Uterus (tissue), 4 donors: ENCODE results near the gene SKA1. TPM values are rescaled to one million over a fixed set of nuclear protein-coding genes. Genes with fewer than 3 reads are reported as not detected.

ENCODE experiments used
- DNase-seq, 2 donors: peaks; one replicate each; pipeline ENCODE4 v3.0.0-alpha.2; 2019 to 2020
- H3K27ac ChIP-seq, 2 donors: fragments of 200-600 bp; sonication (generic); 1 replicate in 1 of 2; 2 replicates in 1 of 2; pipeline ENCODE4 v1.5.1; 2016 to 2018
- H3K27me3 ChIP-seq, 2 donors: fragments of 200-600 bp; sonication (generic); one replicate each; pipeline ENCODE4 v1.5.1; 2018 to 2019; ENCODE audit warnings: control low read depth in 1 of 2
- H3K36me3 ChIP-seq, 2 donors: fragments of 200-600 bp; sonication (generic); one replicate each; pipeline ENCODE4 v1.5.1; 2019; ENCODE audit warnings: control low read depth in 1 of 2
- H3K4me1 ChIP-seq, 2 donors: fragments of 200-600 bp; sonication (generic); one replicate each; pipeline ENCODE4 v1.5.1; 2018 to 2019; ENCODE audit warnings: control low read depth in 1 of 2
- H3K4me3 ChIP-seq, 2 donors: fragments of 200-600 bp; sonication (generic); 1 replicate in 1 of 2; 2 replicates in 1 of 2; pipeline ENCODE4 v1.5.1; 2018 to 2019; ENCODE audit warnings: mild to moderate bottlenecking in 1 of 2
- H3K9me3 ChIP-seq, 2 donors: fragments of 200-600 bp; sonication (generic); one replicate each; pipeline ENCODE4 v1.5.1; 2019; ENCODE audit warnings: control low read depth in 1 of 2
- CTCF ChIP-seq, 4 experiments: fragments of 200-600 bp in 2 of 4; fragments of 450-650 bp in 2 of 4; sonication (generic) in 2 of 4; IDR thresholded peaks; one replicate each; pipeline ENCODE4 v1.5.1; 2016 to 2019; ENCODE audit warnings: antibody characterized with exemption in 4 of 4, mild to moderate bottlenecking in 2 of 4, moderate library complexity in 1 of 4
- POLR2A ChIP-seq, 2 donors: fragments of 450-650 bp; IDR thresholded peaks; one replicate each; pipeline ENCODE4 v1.6.1; 2016; ENCODE audit warnings: antibody characterized with exemption in 2 of 2, mild to moderate bottlenecking in 1 of 2, moderate library complexity in 1 of 2
- intact Hi-C: fragments of 100-400 bp; cut with DNase I; formaldehyde crosslinking; loops from one replicate; pipeline ENCODE4 v1.15.1; 2023; ENCODE audit warnings: low total_unique reads
- total RNA-seq, 4 donors: library from RNA; depleted of rRNA in 3 of 4; stranded (reverse); fragments of >200 nt in 3 of 4; gene quantifications; one replicate each; pipeline versions ENCODE4 v1.1.0 to v1.2.4, GENCODE V29; 2014 to 2023
- donor health status: DM: yes; HTN: yes; CAD: no.

Gene SKA1
- total RNA-seq, 4 donors from 2014 or later, result 0.73 to 5.5 TPM; not detected in 2

- Histone ChIP-seq H3K9me3 (no peaks in the 10 kb centered on the region), H3K4me1 (no peaks in the 10 kb centered on the region), H3K27me3 (no peaks in the 10 kb centered on the region), H3K4me3 (no peak overlapping the region), H3K36me3 (no peaks in the 10 kb centered on the region), H3K27ac (no peak overlapping the region)
- DNase-seq, result no peak
- intact Hi-C loops, result no loop called here
- TF ChIP-seq CTCF (IDR thresholded peaks at IDR 0.05), result no peak
- TF ChIP-seq POLR2A (IDR thresholded peaks at IDR 0.05), result no peak
These were observed 66.7 kb downstream of the SKA1 start for GRCh38 chr18:50441501-50441900.

Other genes starting within 250 kb of the SKA1 start
- 10 to 100 TPM in 1 of 4 donors, 1 to 10 TPM in 1, under 1 TPM in 2; 0.29 to 14.7 (median 1.2) TPM for gene MYO5B, start 179.9 kb upstream of the SKA1 start, total RNA-seq
- gene CFAP53, start 108.6 kb upstream of the SKA1 start, total RNA-seq, result 1 to 10 TPM in 1 of 4 donors, under 1 TPM in 1, not detected in 2; 0.95 to 1.1 TPM
- gene MBD1, start 93.5 kb upstream of the SKA1 start, total RNA-seq, result 10 to 100 TPM; 20.3 to 82.2 (median 52.7) TPM
- 10 to 100 TPM; 54.1 to 85.1 (median 70.4) TPM for gene CXXC1, start 87.4 kb upstream of the SKA1 start, total RNA-seq
- gene MAPK4, start 185.0 kb downstream of the SKA1 start, total RNA-seq, result 1 to 10 TPM in 2 of 4 donors, under 1 TPM in 2; 0.26 to 2.8 (median 0.77) TPM